ENCODE results near the gene ZNF415.
A peak's percentile ranks its signal among the peaks of the same experiment; 100 is the strongest.

- no peak for TF ChIP-seq POLR2AphosphoS5 (IDR thresholded peaks at IDR 0.05; ENCODE audit: low read depth, low read length)
- TF ChIP-seq TAF1 (IDR thresholded peaks at IDR 0.05; ENCODE audit: low read depth, low read length): no peak
- TF ChIP-seq POLR2A (IDR thresholded peaks at IDR 0.05; ENCODE audit: low read depth, low read length): no peak
- TF ChIP-seq POU2F2 (IDR thresholded peaks at IDR 0.05; ENCODE audit: low read depth, low read length): no peak
- peak; percentile 39; the same call in 1 of the 2 replicates for TF ChIP-seq SPI1 (IDR thresholded peaks at IDR 0.05; ENCODE audit: low read depth, low read length)
- TF ChIP-seq PAX5 (IDR thresholded peaks at IDR 0.05; ENCODE audit: insufficient read depth, low read length, severe bottlenecking): no peak
These were observed 24.1 kb upstream of the ZNF415 start for GRCh38 chr19:53156850-53157249.

All from GM12891 (cell line).